Trophoblast cell (in vitro differentiated cells and primary cell): ENCODE data around the gene BATF3.

Source experiments
- DNase-seq, 2 donors: peaks; one replicate each; pipeline ENCODE4 v3.0.0-alpha.2; 2016
- H2AFZ ChIP-seq: 2 replicates; pipeline ENCODE4 v1.6.1; 2013; ENCODE audit warnings: low read length, moderate library complexity, mild to moderate bottlenecking; ENCODE audit not compliant: insufficient read depth, poor library complexity
- H2AK5ac ChIP-seq: 2 replicates; pipeline ENCODE4 v1.6.1; 2013; ENCODE audit warnings: mild to moderate bottlenecking, low read length
- H2BK120ac ChIP-seq: 2 replicates; pipeline ENCODE4 v1.6.1; 2013; ENCODE audit warnings: low read length, mild to moderate bottlenecking, moderate library complexity; ENCODE audit not compliant: insufficient read depth, poor library complexity
- H2BK12ac ChIP-seq: 2 replicates; pipeline ENCODE4 v1.6.1; 2013; ENCODE audit warnings: mild to moderate bottlenecking, low read length, moderate library complexity
- H2BK5ac ChIP-seq: 2 replicates; pipeline ENCODE4 v1.6.1; 2013; ENCODE audit warnings: low read length, low read depth, moderate library complexity, mild to moderate bottlenecking; ENCODE audit not compliant: poor library complexity
- H3K14ac ChIP-seq: 2 replicates; pipeline ENCODE4 v1.6.1; 2013; ENCODE audit warnings: mild to moderate bottlenecking, low read length
- H3K18ac ChIP-seq: 2 replicates; pipeline ENCODE4 v1.6.1; 2013; ENCODE audit warnings: mild to moderate bottlenecking, low read length
- H3K23ac ChIP-seq: 2 replicates; pipeline ENCODE4 v1.6.1; 2013; ENCODE audit warnings: low read length
- H3K27ac ChIP-seq: 2 replicates; pipeline ENCODE4 v1.5.1; 2013; ENCODE audit warnings: low read depth, mild to moderate bottlenecking, inconsistent platforms, low read length, moderate library complexity
- H3K27me3 ChIP-seq: 2 replicates; pipeline ENCODE4 v1.6.1; 2013; ENCODE audit warnings: inconsistent platforms, mild to moderate bottlenecking, low read length, moderate library complexity; ENCODE audit not compliant: insufficient read depth
- H3K36me3 ChIP-seq, 2 experiments: 1 replicate in 1 of 2; 2 replicates in 1 of 2; pipeline ENCODE4 v1.6.1; 2013; ENCODE audit warnings: low read length in 2 of 2, mild to moderate bottlenecking in 2 of 2, moderate library complexity in 1 of 2; ENCODE audit not compliant: insufficient read depth in 2 of 2, control insufficient read depth in 1 of 2
- H3K4ac ChIP-seq: 2 replicates; pipeline ENCODE4 v1.6.1; 2013; ENCODE audit warnings: low read depth, mild to moderate bottlenecking, low read length, moderate library complexity
- H3K4me1 ChIP-seq, 2 experiments: 1 replicate in 1 of 2; 2 replicates in 1 of 2; pipeline ENCODE4 v1.6.1; 2013; ENCODE audit warnings: low read length in 2 of 2, mild to moderate bottlenecking in 2 of 2, moderate library complexity in 1 of 2; ENCODE audit not compliant: insufficient read depth in 2 of 2, control insufficient read depth in 1 of 2
- H3K4me2 ChIP-seq: 2 replicates; pipeline ENCODE4 v1.6.1; 2013; ENCODE audit warnings: inconsistent platforms, mild to moderate bottlenecking, low read length, moderate library complexity
- H3K4me3 ChIP-seq: 2 replicates; pipeline ENCODE4 v1.5.1; 2013; ENCODE audit warnings: mild to moderate bottlenecking, low read depth, low read length, inconsistent platforms
- H3K79me1 ChIP-seq: one replicate; pipeline ENCODE4 v1.6.1; 2013; ENCODE audit warnings: low read length
- H3K79me2 ChIP-seq: 2 replicates; pipeline ENCODE4 v1.6.1; 2013; ENCODE audit warnings: low read length, mild to moderate bottlenecking; ENCODE audit not compliant: control insufficient read depth, insufficient read depth, poor library complexity
- H3K9ac ChIP-seq: 2 replicates; pipeline ENCODE4 v1.6.1; 2013; ENCODE audit warnings: mild to moderate bottlenecking, low read length
- H3K9me3 ChIP-seq: 2 replicates; pipeline ENCODE4 v1.6.1; 2013; ENCODE audit warnings: low read depth, mild to moderate bottlenecking, control low read depth, inconsistent platforms, low read length; ENCODE audit not compliant: insufficient read depth
- H4K12ac ChIP-seq: 2 replicates; pipeline ENCODE4 v1.6.1; 2013; ENCODE audit warnings: low read depth, mild to moderate bottlenecking, low read length, moderate library complexity
- H4K8ac ChIP-seq: 2 replicates; pipeline ENCODE4 v1.6.1; 2013; ENCODE audit warnings: low read depth, mild to moderate bottlenecking, low read length, moderate library complexity
- H4K91ac ChIP-seq: one replicate; pipeline ENCODE4 v1.6.1; 2013; ENCODE audit warnings: low read depth, mild to moderate bottlenecking, low read length, moderate library complexity
- WGBS: extraction: QIAGEN DNeasy Blood & Tissue Kit; methylation state at CpG from one replicate; pipeline ENCODE4 v1.1.7; 2013; ENCODE audit warnings: missing lambda C conversion rate; ENCODE audit not compliant: insufficient read length, insufficient coverage; ENCODE audit errors: extremely low coverage; 5-methylcytosine and 5-hydroxymethylcytosine counted together

BATF3 gene

DNA sequence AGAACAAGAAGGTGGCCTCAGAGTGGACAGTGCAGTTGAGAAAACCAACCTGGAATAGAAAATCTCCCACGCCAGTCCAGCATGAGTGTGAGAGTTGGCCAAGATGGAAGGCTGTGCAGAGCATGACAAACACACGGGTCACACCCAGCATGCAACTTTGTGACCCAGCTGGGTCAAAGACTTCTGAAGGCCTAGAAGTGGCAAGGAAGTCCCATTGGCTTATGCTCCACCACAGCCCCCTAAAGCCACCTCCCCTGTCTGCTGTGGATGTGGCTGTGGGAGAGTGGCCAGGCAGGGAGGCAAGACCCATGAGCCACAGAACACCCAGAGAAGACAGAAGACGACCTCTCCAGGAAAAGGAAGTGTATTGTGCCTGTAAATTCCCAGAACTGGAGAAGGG, 13.6 kb downstream of the BATF3 start:
- Histone ChIP-seq H2BK5ac (no peak overlapping the region), H3K36me3 (no peaks in the 10 kb centered on the region), H3K4me1 (no peaks in the 10 kb centered on the region), H3K9me3 (peaks cover 4% of the 10 kb centered on the region), H3K79me2 (no peaks in the 10 kb centered on the region), H3K27me3 (no peaks in the 10 kb centered on the region), H3K9ac (no peak overlapping the region), H2AFZ (no peak overlapping the region), H4K91ac (no peak overlapping the region), H3K79me1 (no peaks in the 10 kb centered on the region), H4K12ac (no peak overlapping the region), H3K27ac (no peak overlapping the region), H2BK120ac (no peak overlapping the region), H3K4me2 (no peak overlapping the region), H4K8ac (no peak overlapping the region), H3K23ac (no peak overlapping the region), H3K4me3 (no peak overlapping the region), H2BK12ac (no peak overlapping the region), H3K14ac (no peak overlapping the region), H2AK5ac (no peak overlapping the region), H3K4ac (no peak overlapping the region), H3K18ac (no peak overlapping the region)
- no peak for DNase-seq
- WGBS = no CpG with 5 or more reads among the region's 3 CpGs

DNA sequence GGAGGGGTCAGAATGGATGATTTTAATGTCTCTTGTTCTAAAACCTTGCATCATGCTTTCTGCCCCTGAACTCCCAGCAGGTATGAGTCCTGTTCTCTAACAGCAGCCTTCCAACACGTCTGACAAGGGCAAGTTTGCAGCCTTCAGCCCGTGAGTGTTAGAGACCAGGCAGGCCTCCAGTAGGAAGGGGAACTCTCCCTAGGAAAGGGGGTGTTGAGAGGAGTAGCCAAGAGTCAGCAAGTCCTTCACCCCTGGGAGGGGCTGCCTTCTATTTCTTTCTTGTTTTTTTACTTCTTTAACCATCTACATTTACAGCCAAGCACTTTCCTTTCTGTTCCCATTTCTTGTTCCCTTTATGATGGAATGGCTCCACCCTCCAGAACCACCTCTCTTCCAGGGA, 14.2 kb downstream of the BATF3 start:
- H4K12ac ChIP-seq = no peak overlapping the region
- no peak overlapping the region for H3K4ac ChIP-seq
- no peak overlapping the region for H2BK5ac ChIP-seq
- WGBS = no CpG with 5 or more reads among the region's 2 CpGs
- no peaks in the 10 kb centered on the region for H3K36me3 ChIP-seq
- H3K4me1 ChIP-seq = no peaks in the 10 kb centered on the region
- no peaks in the 10 kb centered on the region for H3K79me1 ChIP-seq
- H3K14ac ChIP-seq = no peak overlapping the region
- H3K27ac ChIP-seq = no peak overlapping the region
- peaks cover 4% of the 10 kb centered on the region for H3K9me3 ChIP-seq
- H3K79me2 ChIP-seq = no peaks in the 10 kb centered on the region
- no peaks in the 10 kb centered on the region for H3K27me3 ChIP-seq
- no peak for DNase-seq
- no peak overlapping the region for H2BK12ac ChIP-seq
- no peak overlapping the region for H3K9ac ChIP-seq
- H4K8ac ChIP-seq = no peak overlapping the region
- no peak overlapping the region for H3K18ac ChIP-seq
- H3K4me3 ChIP-seq = no peak overlapping the region
- no peak overlapping the region for H4K91ac ChIP-seq
- H2AFZ ChIP-seq = no peak overlapping the region
- H3K4me2 ChIP-seq = no peak overlapping the region
- no peak overlapping the region for H3K23ac ChIP-seq
- H2AK5ac ChIP-seq = no peak overlapping the region
- H2BK120ac ChIP-seq = no peak overlapping the region

- no peak overlapping the region for H3K4me2 ChIP-seq
- H2AK5ac ChIP-seq = no peak overlapping the region
- H3K18ac ChIP-seq = no peak overlapping the region
- DNase-seq = no peak
- no peak overlapping the region for H2BK5ac ChIP-seq
- no peaks in the 10 kb centered on the region for H3K36me3 ChIP-seq
- H3K27me3 ChIP-seq = no peaks in the 10 kb centered on the region
- H3K79me2 ChIP-seq = no peaks in the 10 kb centered on the region
- peaks cover 4% of the 10 kb centered on the region for H3K9me3 ChIP-seq
- H4K8ac ChIP-seq = no peak overlapping the region
- no peak overlapping the region for H3K14ac ChIP-seq
- no peaks in the 10 kb centered on the region for H3K4me1 ChIP-seq
- no peak overlapping the region for H3K23ac ChIP-seq
- peak overlapping the region; percentile 30 for H3K4me3 ChIP-seq
- no peak overlapping the region for H3K27ac ChIP-seq
- no peak overlapping the region for H2BK12ac ChIP-seq
- no peak overlapping the region for H2BK120ac ChIP-seq
- WGBS = no CpG with 5 or more reads among the region's 11 CpGs
- H3K79me1 ChIP-seq = no peaks in the 10 kb centered on the region
- no peak overlapping the region for H4K91ac ChIP-seq
- H3K4ac ChIP-seq = no peak overlapping the region
- H3K9ac ChIP-seq = no peak overlapping the region
- no peak overlapping the region for H2AFZ ChIP-seq
- no peak overlapping the region for H4K12ac ChIP-seq
These were observed 15.0 kb downstream of the BATF3 start for GRCh38 chr1:212684521-212685090.

- Histone ChIP-seq H3K9ac (no peak overlapping the region), H2BK5ac (no peak overlapping the region), H3K4me1 (no peaks in the 10 kb centered on the region), H3K4me3 (no peak overlapping the region), H3K18ac (no peak overlapping the region), H4K12ac (no peak overlapping the region), H3K9me3 (peaks cover 4% of the 10 kb centered on the region), H3K4ac (no peak overlapping the region), H2AFZ (no peak overlapping the region), H3K27me3 (no peaks in the 10 kb centered on the region), H3K23ac (no peak overlapping the region), H3K14ac (no peak overlapping the region), H3K36me3 (no peaks in the 10 kb centered on the region), H2BK120ac (no peak overlapping the region), H2AK5ac (no peak overlapping the region), H4K8ac (no peak overlapping the region), H2BK12ac (no peak overlapping the region), H3K79me2 (no peaks in the 10 kb centered on the region), H3K27ac (no peak overlapping the region), H3K79me1 (no peaks in the 10 kb centered on the region), H3K4me2 (no peak overlapping the region), H4K91ac (no peak overlapping the region)
- peak in 1 of 2 donors; percentile 14 for DNase-seq
- no CpG with 5 or more reads among the region's 6 CpGs for WGBS
These were observed 15.6 kb downstream of the BATF3 start for GRCh38 chr1:212684076-212684475.
